GM12878 (cell line): Measurements from ENCODE around the gene SGSH. TPM values are rescaled to one million over a fixed set of nuclear protein-coding genes. Genes with fewer than 3 reads are reported as not detected.

ENCODE experiments used
- ATAC-seq: fragments of 200-7000 bp; cut with Tn5 transposase; 3 replicates; pipeline ENCODE4 v1.9.1; 2020; ENCODE audit warnings: mild to moderate bottlenecking, moderate library complexity
- BruUV-seq: library from RNA; stranded (reverse); fragments of 400-500 nt; replicated peaks from 2 replicates; lab custom pipeline; 2021; lab: Mats Ljungman, UMichigan
- CTCF ChIA-PET: fragments of 300-600 bp; sonication (Branson Sonifier 250); formaldehyde crosslinking; extraction: SDS; loops from one replicate; lab custom pipeline; 2021; ENCODE audit warnings: inconsistent platforms; lab: Yijun Ruan, JAX
- POLR2A ChIA-PET: fragments of 350-600 bp; formaldehyde crosslinking; extraction: SDS; loops from one replicate; lab custom pipeline; 2021; ENCODE audit warnings: inconsistent platforms; lab: Charles Lee
- RAD21 ChIA-PET: fragments of 300-600 bp; sonication (Branson Sonifier 250); formaldehyde crosslinking; loops from one replicate; lab custom pipeline; 2023; ENCODE audit warnings: antibody characterized with exemption; ENCODE audit not compliant: unreplicated experiment; lab: Charles Lee
- SMC1A ChIA-PET: fragments of 300-600 bp; sonication (Branson Sonifier 250); formaldehyde crosslinking; loops from one replicate; lab custom pipeline; 2023; ENCODE audit not compliant: unreplicated experiment, uncharacterized antibody; lab: Charles Lee
- DNase-seq: peaks from one replicate; pipeline ENCODE4 v3.0.0-alpha.2; 2011; ENCODE audit warnings: low read depth, low spot score
- FAIRE-seq: peaks from 3 replicates; lab custom pipeline; 2011; peaks lifted over from hg19 to GRCh38; lab: Jason Lieb, UNC
- H2AFZ ChIP-seq: 2 replicates; pipeline ENCODE4 v1.6.0; 2011; ENCODE audit warnings: low read depth, low read length, control low read depth; ENCODE audit not compliant: control insufficient read depth
- H3K27ac ChIP-seq: 2 replicates; pipeline ENCODE4 v1.5.1; 2011; ENCODE audit warnings: control low read depth; ENCODE audit not compliant: control insufficient read depth, insufficient read depth
- H3K27me3 ChIP-seq, 2 experiments: replicated peaks in 1 of 2; 2 replicates each; pipeline versions ENCODE4 v1.6.0 to v1.6.1; 2011; ENCODE audit warnings: low read length in 1 of 2; ENCODE audit not compliant: control insufficient read depth in 2 of 2, insufficient read depth in 2 of 2
- H3K36me3 ChIP-seq, 2 experiments: 2 replicates each; pipeline ENCODE4 v1.5.1; 2011; ENCODE audit warnings: low read length in 1 of 2; ENCODE audit not compliant: control insufficient read depth in 2 of 2, insufficient read depth in 2 of 2
- H3K4me1 ChIP-seq: 2 replicates; pipeline ENCODE4 v1.6.1; 2011; ENCODE audit warnings: mild to moderate bottlenecking, low read length, moderate library complexity, mixed read lengths; ENCODE audit not compliant: control insufficient read depth, insufficient read depth
- H3K4me2 ChIP-seq: 2 replicates; pipeline ENCODE4 v1.6.0; 2011; ENCODE audit warnings: control low read depth; ENCODE audit not compliant: control insufficient read depth, insufficient read depth
- H3K4me3 ChIP-seq: fragments of 200-600 bp; sonication (generic); 2 replicates; pipeline ENCODE4 v1.5.1; 2016
- H3K79me2 ChIP-seq: 2 replicates; pipeline ENCODE4 v1.6.0; 2011; ENCODE audit warnings: low read length; ENCODE audit not compliant: control insufficient read depth, insufficient read depth
- H3K9ac ChIP-seq: 2 replicates; pipeline ENCODE4 v1.8.0; 2011; ENCODE audit warnings: low read length, control low read depth, mixed read lengths; ENCODE audit not compliant: control insufficient read depth, insufficient read depth
- H3K9me3 ChIP-seq: replicated peaks from 3 replicates; pipeline ENCODE4 v1.5.1; 2011; ENCODE audit warnings: mild to moderate bottlenecking, low read length; ENCODE audit not compliant: control insufficient read depth, insufficient read depth
- H4K20me1 ChIP-seq: 2 replicates; pipeline ENCODE4 v1.6.0; 2011; ENCODE audit not compliant: control insufficient read depth, insufficient read depth
- FOXK2 ChIP-seq: fragments of 450-650 bp; IDR thresholded peaks from 2 replicates; pipeline ENCODE4 v1.6.1; 2017; ENCODE audit warnings: mild to moderate bottlenecking, moderate library complexity
- IKZF2 ChIP-seq, 2 experiments: fragments of 450-650 bp; IDR thresholded peaks; 2 replicates each; pipeline ENCODE4 v1.6.1; 2017; ENCODE audit warnings: mild to moderate bottlenecking in 2 of 2, moderate library complexity in 2 of 2
- JUNB ChIP-seq: IDR thresholded peaks from 2 replicates; pipeline ENCODE4 v1.6.1; 2016; ENCODE audit warnings: antibody characterized with exemption, mild to moderate bottlenecking
- LARP7 ChIP-seq: fragments of 450-650 bp; IDR thresholded peaks from 2 replicates; pipeline ENCODE4 v1.6.1; 2017; ENCODE audit warnings: mild to moderate bottlenecking
- NFIC ChIP-seq: IDR thresholded peaks from 2 replicates; pipeline ENCODE4 v1.6.1; 2012; ENCODE audit warnings: low read depth, mild to moderate bottlenecking, inconsistent platforms, low read length, moderate library complexity
- NR2C2 ChIP-seq: IDR thresholded peaks from 2 replicates; pipeline ENCODE4 v1.6.1; 2011; ENCODE audit warnings: borderline replicate concordance, low read depth; ENCODE audit not compliant: control insufficient read depth, insufficient read length
- NR2F1 ChIP-seq: fragments of 450-650 bp; conservative IDR thresholded peaks from 2 replicates; pipeline ENCODE4 v1.6.1; 2017; ENCODE audit warnings: mild to moderate bottlenecking
- RAD21 ChIP-seq: IDR thresholded peaks from 2 replicates; pipeline ENCODE4 v1.6.1; 2011; ENCODE audit warnings: mild to moderate bottlenecking, low read depth, low read length, moderate library complexity; ENCODE audit not compliant: insufficient read depth
- RB1 ChIP-seq: fragments of 450-650 bp; formaldehyde crosslinking; IDR thresholded peaks from 2 replicates; pipeline ENCODE4 v1.6.1; 2017; ENCODE audit warnings: mild to moderate bottlenecking, borderline replicate concordance
- TBL1XR1 ChIP-seq: IDR thresholded peaks from 2 replicates; pipeline ENCODE4 v1.6.1; 2012; ENCODE audit warnings: low read depth, low read length, improper control_type of control experiment
- TCF3 ChIP-seq: IDR thresholded peaks from 2 replicates; pipeline ENCODE4 v1.6.1; 2012; ENCODE audit warnings: low read depth, mild to moderate bottlenecking, low read length, borderline replicate concordance; ENCODE audit not compliant: insufficient read depth
- YY1 ChIP-seq: IDR thresholded peaks from 2 replicates; pipeline ENCODE4 v1.6.1; 2011; ENCODE audit warnings: low read depth, mild to moderate bottlenecking, low read length
- ZNF384 ChIP-seq: IDR thresholded peaks from 2 replicates; pipeline ENCODE4 v1.6.1; 2012; ENCODE audit warnings: low read depth, mild to moderate bottlenecking, low read length, improper control_type of control experiment, borderline replicate concordance
- whole genome bisulfite sequencing: methylation state at CpG from one replicate; pipeline ENCODE4 v1.1.6; 2016; ENCODE audit warnings: low lambda C conversion rate; ENCODE audit not compliant: insufficient replicate concordance, insufficient coverage; ENCODE audit errors: missing lambda C conversion rate; 5-methylcytosine and 5-hydroxymethylcytosine counted together
- in situ Hi-C: fragments of 300-500 bp; cut with MboI; formaldehyde crosslinking; loops from 9 replicates; pipeline ENCODE4 v1.14.3; 2018; ENCODE audit warnings: mixed read lengths
- intact Hi-C: fragments of 100-400 bp; cut with micrococcal nuclease; formaldehyde crosslinking; loops from one replicate; pipeline ENCODE4 v1.14.2; 2022; ENCODE audit not compliant: unreplicated experiment
- polyA plus RNA-seq, 11 experiments: library from polyadenylated mRNA; depleted of rRNA in 4 of 11; unstranded in 6 of 11; stranded (reverse) in 5 of 11; fragments of >200 nt; fragmentation: Nextera tagmentation in 4 of 11; fragmentation: Illumina TruSeq in 1 of 11; extraction: Ambion mirVana in 4 of 11; extraction: Trizol in 1 of 11; gene quantifications; 1 replicate in 1 of 11; 2 replicates in 10 of 11; pipeline versions ENCODE4 v1.2.1 to v1.2.3, GENCODE V29; 2011 to 2016; ENCODE audit warnings: inconsistent platforms in 2 of 11, missing spikeins in 2 of 11, low read depth in 1 of 11
- total RNA-seq, 4 experiments: library from RNA; depleted of rRNA in 3 of 4; stranded (reverse); fragments of >200 nt in 3 of 4; fragmentation: Illumina TruSeq in 1 of 4; extraction: Trizol in 1 of 4; gene quantifications; 2 replicates each; pipeline versions ENCODE4 v1.2.1 to v1.2.3, GENCODE V29; 2013 to 2021
- TF ChIP-seq, protein P1 (sequence below): fragments of 450-650 bp; IDR thresholded peaks from 2 replicates; pipeline ENCODE4 v1.6.1; 2017; ENCODE audit warnings: mild to moderate bottlenecking
- TF ChIP-seq, protein P2 (sequence below): IDR thresholded peaks from 2 replicates; pipeline ENCODE4 v1.6.1; 2011; ENCODE audit warnings: borderline replicate concordance, low read depth, mild to moderate bottlenecking, moderate library complexity, low read length; ENCODE audit not compliant: insufficient read depth, poor library complexity, severe bottlenecking
- TF ChIP-seq, protein P3 (sequence below): fragments of 150-350 bp; IDR thresholded peaks from 2 replicates; pipeline ENCODE4 v1.6.1; 2016; ENCODE audit warnings: low read depth, low read length
- TF ChIP-seq, protein P4 (sequence below): IDR thresholded peaks from 2 replicates; pipeline ENCODE4 v1.6.1; 2011; ENCODE audit warnings: mild to moderate bottlenecking, low read depth, low read length, moderate library complexity; ENCODE audit not compliant: insufficient replicate concordance

The SGSH gene
- total and polyA plus RNA-seq, 10 of the 15 experiments (the other 5 are each of a cell fraction or from before 2014, with no cell fraction given) = 0.13 to 17.2 (median 6.0) TPM

DNA sequence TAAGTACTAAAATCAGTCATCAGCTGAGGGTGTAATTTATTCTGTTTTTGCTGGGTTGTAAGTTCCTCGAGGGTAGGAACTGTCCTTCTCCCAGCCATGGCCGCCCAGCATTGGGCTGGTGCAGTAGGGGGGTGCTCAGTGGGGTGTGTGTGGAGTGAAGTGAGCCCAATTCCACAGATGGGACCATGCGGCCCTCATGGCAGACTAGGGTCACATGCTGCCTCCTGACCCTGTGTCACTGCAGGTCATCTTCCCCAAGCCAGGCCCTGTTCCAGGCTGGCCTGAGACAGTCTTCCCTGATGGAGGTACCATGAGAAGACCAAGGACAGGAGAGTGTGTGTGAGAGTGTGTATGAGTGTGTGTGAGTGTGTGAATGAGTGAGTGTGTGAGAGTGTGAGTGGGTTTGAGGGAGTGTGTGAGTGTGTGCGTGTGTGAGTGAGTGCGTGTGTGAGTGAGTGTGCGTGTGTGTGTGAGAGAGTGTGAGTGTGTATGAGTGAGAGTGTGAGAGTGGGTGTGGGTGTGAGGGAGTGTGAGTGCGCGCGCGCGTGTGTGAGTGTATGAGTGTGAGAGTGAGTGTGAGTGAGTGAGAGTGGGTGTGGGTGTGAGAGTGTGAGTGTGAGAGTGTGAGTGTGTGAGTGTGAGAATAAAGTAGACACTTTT is 3.8 kb upstream of the SGSH start:
- Histone ChIP-seq H3K27me3 (no peaks in the 10 kb centered on the region), H2AFZ (no peak overlapping the region), H3K4me2 (no peak overlapping the region), H3K4me1 (peaks cover 4% of the 10 kb centered on the region), H3K9ac (no peak overlapping the region), H3K9me3 (no peaks in the 10 kb centered on the region), H4K20me1 (no peaks in the 10 kb centered on the region; the same call in 1 of the 2 replicates), H3K4me3 (no peak overlapping the region), H3K27ac (no peak overlapping the region), H3K36me3 (no peaks in the 10 kb centered on the region), H3K79me2 (peaks cover 4% of the 10 kb centered on the region)
- ChIA-PET POLR2A (no interaction called here), SMC1A (interaction anchor here (0.6 kb wide), 1 partner anchor 51 kb away, joined by 3 read pairs; no protein-coding TSS in a partner anchor), CTCF (no interaction called here), RAD21 (no interaction called here)
- intact Hi-C loops = no loop called here
- BruUV-seq = no TSS peak
- 76% methylated on average over 11 of the region's 11 CpGs for WGBS
- DNase-seq (no peak), FAIRE-seq (peak; percentile 38), ATAC-seq (no peak)
- in situ Hi-C loops = no loop called here
- TF ChIP-seq JUNB (no peak), YY1 (no peak), NR2F1 (no peak), NFIC (no peak), FOXK2 (no peak), TCF3 (peak; percentile 60; the same call in 1 of the 2 replicates), RB1 (no peak), LARP7 (no peak), NR2C2 (no peak), TBL1XR1 (no peak), ZNF384 (no peak), IKZF2 (IDR thresholded peaks at IDR 0.05) (no peak), RAD21 (no peak)
- TF ChIP-seq, protein P1, sequence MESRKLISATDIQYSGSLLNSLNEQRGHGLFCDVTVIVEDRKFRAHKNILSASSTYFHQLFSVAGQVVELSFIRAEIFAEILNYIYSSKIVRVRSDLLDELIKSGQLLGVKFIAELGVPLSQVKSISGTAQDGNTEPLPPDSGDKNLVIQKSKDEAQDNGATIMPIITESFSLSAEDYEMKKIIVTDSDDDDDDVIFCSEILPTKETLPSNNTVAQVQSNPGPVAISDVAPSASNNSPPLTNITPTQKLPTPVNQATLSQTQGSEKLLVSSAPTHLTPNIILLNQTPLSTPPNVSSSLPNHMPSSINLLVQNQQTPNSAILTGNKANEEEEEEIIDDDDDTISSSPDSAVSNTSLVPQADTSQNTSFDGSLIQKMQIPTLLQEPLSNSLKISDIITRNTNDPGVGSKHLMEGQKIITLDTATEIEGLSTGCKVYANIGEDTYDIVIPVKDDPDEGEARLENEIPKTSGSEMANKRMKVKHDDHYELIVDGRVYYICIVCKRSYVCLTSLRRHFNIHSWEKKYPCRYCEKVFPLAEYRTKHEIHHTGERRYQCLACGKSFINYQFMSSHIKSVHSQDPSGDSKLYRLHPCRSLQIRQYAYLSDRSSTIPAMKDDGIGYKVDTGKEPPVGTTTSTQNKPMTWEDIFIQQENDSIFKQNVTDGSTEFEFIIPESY = no peak
- TF ChIP-seq, protein P2, sequence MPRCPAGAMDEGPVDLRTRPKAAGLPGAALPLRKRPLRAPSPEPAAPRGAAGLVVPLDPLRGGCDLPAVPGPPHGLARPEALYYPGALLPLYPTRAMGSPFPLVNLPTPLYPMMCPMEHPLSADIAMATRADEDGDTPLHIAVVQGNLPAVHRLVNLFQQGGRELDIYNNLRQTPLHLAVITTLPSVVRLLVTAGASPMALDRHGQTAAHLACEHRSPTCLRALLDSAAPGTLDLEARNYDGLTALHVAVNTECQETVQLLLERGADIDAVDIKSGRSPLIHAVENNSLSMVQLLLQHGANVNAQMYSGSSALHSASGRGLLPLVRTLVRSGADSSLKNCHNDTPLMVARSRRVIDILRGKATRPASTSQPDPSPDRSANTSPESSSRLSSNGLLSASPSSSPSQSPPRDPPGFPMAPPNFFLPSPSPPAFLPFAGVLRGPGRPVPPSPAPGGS = peak; percentile 99
- TF ChIP-seq, protein P3, sequence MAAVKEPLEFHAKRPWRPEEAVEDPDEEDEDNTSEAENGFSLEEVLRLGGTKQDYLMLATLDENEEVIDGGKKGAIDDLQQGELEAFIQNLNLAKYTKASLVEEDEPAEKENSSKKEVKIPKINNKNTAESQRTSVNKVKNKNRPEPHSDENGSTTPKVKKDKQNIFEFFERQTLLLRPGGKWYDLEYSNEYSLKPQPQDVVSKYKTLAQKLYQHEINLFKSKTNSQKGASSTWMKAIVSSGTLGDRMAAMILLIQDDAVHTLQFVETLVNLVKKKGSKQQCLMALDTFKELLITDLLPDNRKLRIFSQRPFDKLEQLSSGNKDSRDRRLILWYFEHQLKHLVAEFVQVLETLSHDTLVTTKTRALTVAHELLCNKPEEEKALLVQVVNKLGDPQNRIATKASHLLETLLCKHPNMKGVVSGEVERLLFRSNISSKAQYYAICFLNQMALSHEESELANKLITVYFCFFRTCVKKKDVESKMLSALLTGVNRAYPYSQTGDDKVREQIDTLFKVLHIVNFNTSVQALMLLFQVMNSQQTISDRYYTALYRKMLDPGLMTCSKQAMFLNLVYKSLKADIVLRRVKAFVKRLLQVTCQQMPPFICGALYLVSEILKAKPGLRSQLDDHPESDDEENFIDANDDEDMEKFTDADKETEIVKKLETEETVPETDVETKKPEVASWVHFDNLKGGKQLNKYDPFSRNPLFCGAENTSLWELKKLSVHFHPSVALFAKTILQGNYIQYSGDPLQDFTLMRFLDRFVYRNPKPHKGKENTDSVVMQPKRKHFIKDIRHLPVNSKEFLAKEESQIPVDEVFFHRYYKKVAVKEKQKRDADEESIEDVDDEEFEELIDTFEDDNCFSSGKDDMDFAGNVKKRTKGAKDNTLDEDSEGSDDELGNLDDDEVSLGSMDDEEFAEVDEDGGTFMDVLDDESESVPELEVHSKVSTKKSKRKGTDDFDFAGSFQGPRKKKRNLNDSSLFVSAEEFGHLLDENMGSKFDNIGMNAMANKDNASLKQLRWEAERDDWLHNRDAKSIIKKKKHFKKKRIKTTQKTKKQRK = no peak
- TF ChIP-seq, protein P4, sequence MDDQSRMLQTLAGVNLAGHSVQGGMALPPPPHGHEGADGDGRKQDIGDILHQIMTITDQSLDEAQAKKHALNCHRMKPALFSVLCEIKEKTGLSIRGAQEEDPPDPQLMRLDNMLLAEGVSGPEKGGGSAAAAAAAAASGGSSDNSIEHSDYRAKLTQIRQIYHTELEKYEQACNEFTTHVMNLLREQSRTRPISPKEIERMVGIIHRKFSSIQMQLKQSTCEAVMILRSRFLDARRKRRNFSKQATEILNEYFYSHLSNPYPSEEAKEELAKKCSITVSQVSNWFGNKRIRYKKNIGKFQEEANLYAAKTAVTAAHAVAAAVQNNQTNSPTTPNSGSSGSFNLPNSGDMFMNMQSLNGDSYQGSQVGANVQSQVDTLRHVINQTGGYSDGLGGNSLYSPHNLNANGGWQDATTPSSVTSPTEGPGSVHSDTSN = peak; percentile 47
